Stimulated activated CD4-positive, alpha-beta T cell treated with anti-CD3 and anti-CD28 coated beads, Interleukin-1b, Interleukin-23, amount 100 ng/mL, for 4 hours (primary cell): Measurements from ENCODE around the gene EEPD1.

Experiments
- DNase-seq, 2 donors: peaks; one replicate each; pipeline ENCODE4 v3.0.0-alpha.2; 2020; ENCODE audit warnings: low read depth in 2 of 2

Gene EEPD1

GRCh38 chr7:36190447-36191291 lies 37.6 kb downstream of the EEPD1 start:
- DNase-seq: no peak

- DNase-seq: no peak
Observed at GRCh38 chr7:36191292-36191920, 38.4 kb downstream of the EEPD1 start.

- DNase-seq: no peak
Observed at GRCh38 chr7:36192053-36192824, 39.2 kb downstream of the EEPD1 start.

- no peak for DNase-seq
Observed at GRCh38 chr7:36192877-36193276, 39.8 kb downstream of the EEPD1 start.

DNA sequence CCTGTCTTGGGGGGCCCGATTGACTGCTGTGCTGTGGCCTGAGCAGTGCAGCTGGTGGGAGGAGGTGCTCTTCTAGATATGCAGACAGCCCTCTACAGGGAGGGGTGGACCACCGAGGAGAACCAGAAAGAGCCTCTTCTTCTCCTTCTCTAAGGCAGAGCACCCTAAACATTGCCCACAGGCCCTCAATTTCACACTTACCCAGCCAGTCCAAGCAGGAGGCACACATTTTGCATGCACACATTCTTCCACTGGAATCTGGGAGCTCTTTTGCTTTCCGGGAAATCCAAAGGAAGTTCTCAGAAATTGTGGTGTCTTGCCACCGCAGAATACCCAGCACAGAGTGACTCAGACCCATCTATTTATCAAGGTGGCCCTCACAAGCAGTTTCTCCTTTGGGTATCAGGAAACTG lies 45.8 kb downstream of the EEPD1 start:
- DNase-seq: no peak

- DNase-seq: no peak
Observed at GRCh38 chr7:36199329-36199728, 46.3 kb downstream of the EEPD1 start.

- no peak for DNase-seq
Observed at GRCh38 chr7:36201122-36201723, 48.2 kb downstream of the EEPD1 start.

GRCh38 chr7:36202398-36202797 lies 49.3 kb downstream of the EEPD1 start:
- no peak for DNase-seq

GRCh38 chr7:36203071-36203790 lies 50.2 kb downstream of the EEPD1 start:
- no peak for DNase-seq

DNA sequence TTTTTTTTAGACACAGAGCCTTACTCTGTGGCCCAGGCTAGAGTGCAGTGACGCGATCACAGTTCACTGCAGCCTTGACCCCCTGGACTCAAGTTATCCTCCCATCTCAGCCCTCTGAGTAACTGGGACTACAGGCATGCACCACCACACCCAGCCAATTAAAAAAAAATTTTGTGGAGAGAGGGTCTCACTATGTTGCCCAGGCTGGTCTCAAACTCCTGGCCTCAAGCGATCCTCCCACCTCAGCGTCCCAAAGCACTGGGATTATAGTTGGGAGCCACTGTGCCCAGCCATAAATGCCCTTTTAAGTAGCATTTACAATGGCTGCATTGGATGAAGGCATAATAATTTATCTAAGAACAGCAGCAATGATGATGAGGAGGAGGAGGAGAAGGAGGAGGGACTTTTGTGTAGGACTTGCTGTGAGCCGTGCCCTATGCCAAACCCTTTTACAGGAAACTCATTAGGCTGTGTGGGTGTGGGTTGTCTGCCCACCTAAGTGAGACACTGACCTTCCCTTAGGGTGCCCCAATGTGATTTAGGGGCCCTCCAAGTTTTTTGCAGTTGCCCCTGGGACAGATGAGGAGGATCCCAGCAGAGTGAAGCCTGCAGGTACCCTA lies 51.1 kb downstream of the EEPD1 start:
- DNase-seq: no peak

DNA sequence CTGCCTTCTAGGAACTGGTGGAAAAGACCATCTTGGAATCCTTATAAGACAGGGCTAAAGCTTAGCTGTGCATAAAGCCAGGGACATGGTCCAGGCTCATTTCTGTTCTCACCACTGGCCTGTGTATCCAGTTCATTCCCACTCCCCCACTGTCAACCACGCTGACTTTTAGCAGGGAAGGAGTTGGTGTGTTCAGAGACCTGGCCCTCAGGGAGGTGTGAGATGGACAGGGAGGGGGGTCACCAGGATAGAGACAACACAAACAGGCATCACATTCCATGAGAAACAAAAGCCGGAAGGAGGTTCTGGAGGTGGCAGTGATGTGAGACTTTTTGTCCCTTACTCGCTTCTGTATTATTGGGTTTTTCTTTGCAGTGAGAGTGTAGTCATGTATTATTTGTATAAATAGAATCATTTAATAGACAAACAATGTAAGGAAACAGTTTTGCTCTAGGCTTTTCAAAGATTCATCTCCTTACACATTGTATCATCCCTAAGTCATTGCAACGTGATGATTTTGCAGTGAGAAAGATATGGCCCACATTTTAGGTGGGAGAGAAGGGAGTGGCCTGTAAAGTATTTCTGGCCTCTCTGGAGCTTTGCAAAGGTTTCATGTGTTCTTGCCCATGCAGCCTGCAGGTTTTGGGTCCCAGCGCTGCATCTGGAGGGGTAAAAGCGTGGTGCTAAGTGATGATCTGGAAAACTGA lies 52.0 kb downstream of the EEPD1 start:
- no peak for DNase-seq

GRCh38 chr7:36205803-36206202 lies 52.7 kb downstream of the EEPD1 start:
- DNase-seq: no peak

GRCh38 chr7:36207451-36208291 lies 54.6 kb downstream of the EEPD1 start:
- DNase-seq: no peak

DNA sequence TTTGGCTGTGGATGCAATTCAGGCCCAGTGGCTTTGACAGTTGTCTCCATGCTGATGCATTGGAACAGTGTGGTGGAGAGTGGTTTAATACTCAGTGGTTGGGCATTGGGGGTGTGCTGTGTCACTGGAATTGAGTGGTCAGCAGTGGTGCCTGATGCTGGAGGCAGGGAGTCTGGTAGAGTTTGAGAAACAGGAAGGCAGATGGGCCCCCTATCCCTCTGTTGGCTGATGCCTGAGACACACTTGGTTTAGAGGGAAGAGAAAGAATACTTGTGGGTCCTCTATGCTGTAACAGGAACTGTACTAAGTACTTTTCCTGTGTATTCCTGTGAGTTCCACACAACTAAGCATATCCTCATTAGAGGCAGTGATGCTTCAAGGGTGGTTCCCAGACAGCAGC lies 55.4 kb downstream of the EEPD1 start:
- DNase-seq: no peak

DNA sequence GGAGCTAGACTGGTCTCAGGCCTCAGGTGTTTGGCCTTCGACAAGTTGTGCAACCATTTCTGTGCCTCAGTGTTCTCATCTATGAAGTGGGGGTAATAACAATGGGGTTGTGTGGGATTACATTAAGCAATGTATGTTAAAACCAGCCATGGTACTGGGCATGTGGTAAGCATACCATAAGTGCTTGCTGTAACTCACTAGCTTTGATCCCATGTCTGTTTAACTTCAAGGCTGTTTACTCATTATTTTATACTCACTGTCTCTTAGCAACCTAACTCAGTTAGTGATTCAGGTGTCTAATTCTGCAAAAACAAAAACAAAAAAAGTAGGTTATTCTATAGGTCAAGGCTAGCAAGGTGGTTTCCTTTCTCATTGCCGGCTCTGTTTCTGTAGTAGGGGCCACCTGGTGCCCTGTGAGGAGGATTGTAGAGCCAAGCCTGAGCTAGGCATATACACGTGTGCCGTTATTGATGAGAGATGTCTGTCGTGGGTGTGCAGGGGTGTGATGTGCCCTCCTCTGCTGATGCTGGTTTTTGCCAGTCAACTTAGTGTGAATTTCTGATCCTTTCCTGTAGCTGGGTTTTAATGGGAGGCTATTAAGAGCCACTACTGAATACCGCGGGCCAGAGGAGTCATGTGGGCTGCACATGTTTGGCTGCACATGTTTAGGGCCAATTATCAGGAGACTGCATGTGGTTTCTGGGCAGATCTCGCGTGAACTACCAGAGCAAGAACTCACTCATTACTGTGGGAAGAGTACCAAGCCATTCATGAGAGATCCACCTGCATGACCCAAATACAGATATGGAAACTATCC lies 56.2 kb downstream of the EEPD1 start:
- DNase-seq: no peak

DNA sequence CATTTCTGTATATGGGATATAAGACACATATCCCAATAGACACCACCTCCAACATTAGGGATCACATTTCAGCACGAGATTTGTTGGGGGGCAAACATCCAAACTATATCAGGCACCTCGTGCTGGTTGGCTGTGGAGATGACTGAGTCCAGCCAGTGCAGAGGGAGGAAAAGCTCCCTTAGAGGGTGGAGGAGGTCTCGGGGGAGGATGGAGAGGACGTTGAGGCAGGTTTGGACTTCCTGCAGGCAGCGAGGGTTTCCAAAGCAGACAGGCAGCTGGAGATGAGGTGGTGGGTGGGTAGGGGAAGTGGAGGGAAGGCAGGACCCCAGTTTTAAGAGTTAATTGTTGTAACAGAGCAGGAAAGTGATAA lies 56.7 kb downstream of the EEPD1 start:
- no peak for DNase-seq

DNA sequence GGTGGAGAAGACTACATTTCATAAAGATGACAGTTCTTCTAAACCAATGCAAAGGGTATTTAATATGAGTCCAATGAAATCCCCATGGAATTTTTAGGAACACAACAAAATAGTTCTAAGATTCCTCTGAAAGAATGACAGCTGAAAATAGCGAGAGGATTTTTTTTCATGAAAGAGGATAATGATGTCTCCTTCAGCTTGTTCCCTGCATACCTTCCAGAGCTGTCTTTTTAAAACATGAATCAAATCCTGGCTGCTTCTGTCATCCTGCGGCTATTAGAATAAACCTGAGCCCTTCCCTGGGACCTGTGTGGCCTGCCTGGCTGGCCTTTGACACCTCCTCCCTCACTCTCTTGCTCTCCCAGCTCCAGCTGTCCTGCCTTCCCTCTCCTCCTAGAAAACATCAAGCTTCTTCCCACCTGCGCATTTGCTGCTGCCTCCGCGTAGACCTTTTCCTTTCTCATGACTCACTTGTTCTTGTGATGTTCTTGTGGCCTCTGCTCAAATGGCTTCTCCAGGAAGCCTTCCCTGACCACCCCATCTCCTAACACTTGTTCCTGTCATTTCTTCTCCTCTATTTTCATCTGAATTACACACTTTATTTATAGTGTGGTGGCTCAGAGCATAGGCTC lies 57.4 kb downstream of the EEPD1 start:
- DNase-seq: no peak
